Umbilical cord (tissue), 2 donors: Measurements from ENCODE around the gene QSOX1. TPM values are rescaled to one million over a fixed set of nuclear protein-coding genes. Genes with fewer than 3 reads are reported as not detected.

Experiments
- DNase-seq: peaks from one replicate; pipeline ENCODE4 v3.0.0-alpha.2; 2015; ENCODE audit warnings: low spot score
- total RNA-seq: library from RNA; depleted of rRNA; stranded (reverse); fragments of >200 nt; gene quantifications from one replicate; pipeline ENCODE4 v1.2.3, GENCODE V29; 2014; ENCODE audit warnings: low replicate concordance; ENCODE audit not compliant: insufficient read depth

Gene QSOX1
- total RNA-seq, 1 donor from 2014 or later: 55.9 TPM

GRCh38 chr1:180234369-180235076 lies 79.9 kb downstream of the QSOX1 start:
- no peak for DNase-seq

GRCh38 chr1:180235077-180235501 lies 80.4 kb downstream of the QSOX1 start:
- DNase-seq: no peak

- no peak for DNase-seq
Observed at GRCh38 chr1:180235502-180236239, 81.0 kb downstream of the QSOX1 start.

- DNase-seq: no peak
Observed at GRCh38 chr1:180236698-180237509, 82.2 kb downstream of the QSOX1 start.

- DNase-seq: no peak
Observed at GRCh38 chr1:180237869-180238476, 83.3 kb downstream of the QSOX1 start.

- DNase-seq: no peak
Observed at GRCh38 chr1:180238675-180239074, 84.0 kb downstream of the QSOX1 start.

- DNase-seq: no peak
Observed at GRCh38 chr1:180239145-180240096, 84.8 kb downstream of the QSOX1 start.

- DNase-seq: no peak
Observed at GRCh38 chr1:180241716-180242544, 87.3 kb downstream of the QSOX1 start.

GRCh38 chr1:180243517-180244221 lies 89.0 kb downstream of the QSOX1 start:
- DNase-seq: no peak

- DNase-seq: no peak
Observed at GRCh38 chr1:180244840-180245239, 90.2 kb downstream of the QSOX1 start.

- no peak for DNase-seq
Observed at GRCh38 chr1:180246579-180246978, 91.9 kb downstream of the QSOX1 start.

GRCh38 chr1:180247061-180247460 lies 92.4 kb downstream of the QSOX1 start:
- DNase-seq: no peak

GRCh38 chr1:180247580-180247979 lies 92.9 kb downstream of the QSOX1 start:
- no peak for DNase-seq

GRCh38 chr1:180248176-180248575 lies 93.5 kb downstream of the QSOX1 start:
- no peak for DNase-seq

GRCh38 chr1:180248731-180249681 lies 94.3 kb downstream of the QSOX1 start:
- DNase-seq: no peak

- no peak for DNase-seq
Observed at GRCh38 chr1:180249725-180250498, 95.2 kb downstream of the QSOX1 start.

GRCh38 chr1:180250499-180250770 lies 95.8 kb downstream of the QSOX1 start:
- DNase-seq: no peak
